Measurements from ENCODE around the gene QKI. TPM values are rescaled to one million over a fixed set of nuclear protein-coding genes. Genes with fewer than 3 reads are reported as not detected.

The QKI gene
- total and polyA plus RNA-seq, 10 of the 15 experiments (the other 5 are each of a cell fraction or from before 2014, with no cell fraction given) = 4.7 to 72.5 (median 38.9) TPM

- no peak for ATAC-seq
- ChIA-PET POLR2A (no interaction called here), CTCF (no interaction called here), SMC1A (ENCODE audit: uncharacterized antibody, unreplicated experiment) (no interaction called here), RAD21 (ENCODE audit: unreplicated experiment) (no interaction called here)
- 99% methylated on average over 4 of the region's 4 CpGs for WGBS (ENCODE audit: insufficient coverage, insufficient replicate concordance, low lambda C conversion rate, missing lambda C conversion rate)
- Histone ChIP-seq H4K20me1 (ENCODE audit: control insufficient read depth, insufficient read depth) (no peaks in the 10 kb centered on the region), H3K36me3 (ENCODE audit: control insufficient read depth in 2 of 2, insufficient read depth in 2 of 2, low read length in 1 of 2) (no peaks in the 10 kb centered on the region), H3K27me3 (replicated peaks in 1 of 2; ENCODE audit: control insufficient read depth in 2 of 2, insufficient read depth in 2 of 2, low read length in 1 of 2) (no peaks in the 10 kb centered on the region), H3K9ac (ENCODE audit: control insufficient read depth, insufficient read depth, low read length) (no peak overlapping the region), H3K79me2 (ENCODE audit: control insufficient read depth, insufficient read depth, low read length) (peaks cover 42% of the 10 kb centered on the region), H3K9me3 (replicated peaks; ENCODE audit: control insufficient read depth, insufficient read depth, low read length) (no peaks in the 10 kb centered on the region; the same call in 2 of the 3 replicates), H3K27ac (ENCODE audit: control insufficient read depth, insufficient read depth) (no peak overlapping the region), H3K4me3 (no peak overlapping the region), H3K4me1 (ENCODE audit: control insufficient read depth, insufficient read depth, low read length) (no peaks in the 10 kb centered on the region), H2AFZ (ENCODE audit: control insufficient read depth, low read depth, low read length) (no peak overlapping the region), H3K4me2 (ENCODE audit: control insufficient read depth, insufficient read depth) (no peak overlapping the region)
- intact Hi-C loops (cut with micrococcal nuclease; ENCODE audit: unreplicated experiment) (no loop called here), in situ Hi-C loops (cut with MboI) (no loop called here)
- no TSS peak for BruUV-seq (replicated peaks)
- no peak for FAIRE-seq
- DNase-seq (ENCODE audit: low read depth, low spot score) = no peak
- TF ChIP-seq NFYB (IDR thresholded peaks at IDR 0.05; ENCODE audit: insufficient read depth, low read depth, low read length) = no peak
- TF ChIP-seq, protein P1, sequence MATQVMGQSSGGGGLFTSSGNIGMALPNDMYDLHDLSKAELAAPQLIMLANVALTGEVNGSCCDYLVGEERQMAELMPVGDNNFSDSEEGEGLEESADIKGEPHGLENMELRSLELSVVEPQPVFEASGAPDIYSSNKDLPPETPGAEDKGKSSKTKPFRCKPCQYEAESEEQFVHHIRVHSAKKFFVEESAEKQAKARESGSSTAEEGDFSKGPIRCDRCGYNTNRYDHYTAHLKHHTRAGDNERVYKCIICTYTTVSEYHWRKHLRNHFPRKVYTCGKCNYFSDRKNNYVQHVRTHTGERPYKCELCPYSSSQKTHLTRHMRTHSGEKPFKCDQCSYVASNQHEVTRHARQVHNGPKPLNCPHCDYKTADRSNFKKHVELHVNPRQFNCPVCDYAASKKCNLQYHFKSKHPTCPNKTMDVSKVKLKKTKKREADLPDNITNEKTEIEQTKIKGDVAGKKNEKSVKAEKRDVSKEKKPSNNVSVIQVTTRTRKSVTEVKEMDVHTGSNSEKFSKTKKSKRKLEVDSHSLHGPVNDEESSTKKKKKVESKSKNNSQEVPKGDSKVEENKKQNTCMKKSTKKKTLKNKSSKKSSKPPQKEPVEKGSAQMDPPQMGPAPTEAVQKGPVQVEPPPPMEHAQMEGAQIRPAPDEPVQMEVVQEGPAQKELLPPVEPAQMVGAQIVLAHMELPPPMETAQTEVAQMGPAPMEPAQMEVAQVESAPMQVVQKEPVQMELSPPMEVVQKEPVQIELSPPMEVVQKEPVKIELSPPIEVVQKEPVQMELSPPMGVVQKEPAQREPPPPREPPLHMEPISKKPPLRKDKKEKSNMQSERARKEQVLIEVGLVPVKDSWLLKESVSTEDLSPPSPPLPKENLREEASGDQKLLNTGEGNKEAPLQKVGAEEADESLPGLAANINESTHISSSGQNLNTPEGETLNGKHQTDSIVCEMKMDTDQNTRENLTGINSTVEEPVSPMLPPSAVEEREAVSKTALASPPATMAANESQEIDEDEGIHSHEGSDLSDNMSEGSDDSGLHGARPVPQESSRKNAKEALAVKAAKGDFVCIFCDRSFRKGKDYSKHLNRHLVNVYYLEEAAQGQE (IDR thresholded peaks at IDR 0.05; ENCODE audit: low read depth, low read length) = no peak
- TF ChIP-seq YBX1 (IDR thresholded peaks at IDR 0.05) = no peak
- TF ChIP-seq ZNF207 (IDR thresholded peaks at IDR 0.05; ENCODE audit: borderline replicate concordance) = no peak
- TF ChIP-seq CREM (IDR thresholded peaks at IDR 0.05; ENCODE audit: low read depth) = no peak
- TF ChIP-seq SUPT20H (IDR thresholded peaks at IDR 0.05; ENCODE audit: borderline replicate concordance, control insufficient read depth, low read depth, low read length) = no peak
- no peak for TF ChIP-seq ESRRA (IDR thresholded peaks at IDR 0.05; ENCODE audit: low read length)
- TF ChIP-seq USF2 (IDR thresholded peaks at IDR 0.05; ENCODE audit: borderline replicate concordance, low read depth, low read length) = no peak
- TF ChIP-seq CBFB (IDR thresholded peaks at IDR 0.05; ENCODE audit: low read depth) = no peak
- TF ChIP-seq, protein P2, sequence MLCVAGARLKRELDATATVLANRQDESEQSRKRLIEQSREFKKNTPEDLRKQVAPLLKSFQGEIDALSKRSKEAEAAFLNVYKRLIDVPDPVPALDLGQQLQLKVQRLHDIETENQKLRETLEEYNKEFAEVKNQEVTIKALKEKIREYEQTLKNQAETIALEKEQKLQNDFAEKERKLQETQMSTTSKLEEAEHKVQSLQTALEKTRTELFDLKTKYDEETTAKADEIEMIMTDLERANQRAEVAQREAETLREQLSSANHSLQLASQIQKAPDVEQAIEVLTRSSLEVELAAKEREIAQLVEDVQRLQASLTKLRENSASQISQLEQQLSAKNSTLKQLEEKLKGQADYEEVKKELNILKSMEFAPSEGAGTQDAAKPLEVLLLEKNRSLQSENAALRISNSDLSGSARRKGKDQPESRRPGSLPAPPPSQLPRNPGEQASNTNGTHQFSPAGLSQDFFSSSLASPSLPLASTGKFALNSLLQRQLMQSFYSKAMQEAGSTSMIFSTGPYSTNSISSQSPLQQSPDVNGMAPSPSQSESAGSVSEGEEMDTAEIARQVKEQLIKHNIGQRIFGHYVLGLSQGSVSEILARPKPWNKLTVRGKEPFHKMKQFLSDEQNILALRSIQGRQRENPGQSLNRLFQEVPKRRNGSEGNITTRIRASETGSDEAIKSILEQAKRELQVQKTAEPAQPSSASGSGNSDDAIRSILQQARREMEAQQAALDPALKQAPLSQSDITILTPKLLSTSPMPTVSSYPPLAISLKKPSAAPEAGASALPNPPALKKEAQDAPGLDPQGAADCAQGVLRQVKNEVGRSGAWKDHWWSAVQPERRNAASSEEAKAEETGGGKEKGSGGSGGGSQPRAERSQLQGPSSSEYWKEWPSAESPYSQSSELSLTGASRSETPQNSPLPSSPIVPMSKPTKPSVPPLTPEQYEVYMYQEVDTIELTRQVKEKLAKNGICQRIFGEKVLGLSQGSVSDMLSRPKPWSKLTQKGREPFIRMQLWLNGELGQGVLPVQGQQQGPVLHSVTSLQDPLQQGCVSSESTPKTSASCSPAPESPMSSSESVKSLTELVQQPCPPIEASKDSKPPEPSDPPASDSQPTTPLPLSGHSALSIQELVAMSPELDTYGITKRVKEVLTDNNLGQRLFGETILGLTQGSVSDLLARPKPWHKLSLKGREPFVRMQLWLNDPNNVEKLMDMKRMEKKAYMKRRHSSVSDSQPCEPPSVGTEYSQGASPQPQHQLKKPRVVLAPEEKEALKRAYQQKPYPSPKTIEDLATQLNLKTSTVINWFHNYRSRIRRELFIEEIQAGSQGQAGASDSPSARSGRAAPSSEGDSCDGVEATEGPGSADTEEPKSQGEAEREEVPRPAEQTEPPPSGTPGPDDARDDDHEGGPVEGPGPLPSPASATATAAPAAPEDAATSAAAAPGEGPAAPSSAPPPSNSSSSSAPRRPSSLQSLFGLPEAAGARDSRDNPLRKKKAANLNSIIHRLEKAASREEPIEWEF (IDR thresholded peaks at IDR 0.05; ENCODE audit: insufficient replicate concordance, low read depth, low read length) = no peak
- no peak for TF ChIP-seq SIN3A (IDR thresholded peaks at IDR 0.05; ENCODE audit: low read depth, low read length)
- TF ChIP-seq POLR2AphosphoS5 (IDR thresholded peaks at IDR 0.05; ENCODE audit: low read length) = no peak
- TF ChIP-seq SKIL (IDR thresholded peaks at IDR 0.05; ENCODE audit: low read depth, poor library complexity, severe bottlenecking) = no peak
Observed at GRCh38 chr6:163491737-163492300, 77.3 kb downstream of the QKI start.
